Liver (tissue), 3 donors: ENCODE measurements around the gene KCNN1.

Source experiments
- CTCF ChIP-seq: fragments of 150-350 bp; IDR thresholded peaks from 2 replicates; pipeline ENCODE4 v1.5.1; 2017; ENCODE audit warnings: improper control_type of control experiment, low read depth, low read length; ENCODE audit not compliant: missing input control
- EGR1 ChIP-seq, 2 donors: IDR thresholded peaks; 2 replicates each; pipeline ENCODE4 v1.6.1; 2016 to 2018; ENCODE audit warnings: antibody characterized with exemption in 2 of 2, low read depth in 2 of 2
- GABPA ChIP-seq, 2 donors: IDR thresholded peaks in 1 of 2; conservative IDR thresholded peaks in 1 of 2; 2 replicates each; pipeline ENCODE4 v1.6.1; 2016; ENCODE audit warnings: antibody characterized with exemption in 2 of 2, mild to moderate bottlenecking in 1 of 2, moderate library complexity in 1 of 2
- YY1 ChIP-seq: IDR thresholded peaks from 2 replicates; pipeline ENCODE4 v1.6.1; 2016; ENCODE audit warnings: antibody characterized with exemption, mild to moderate bottlenecking
- donor health status: healthy.
- donor health status: healthy.

GRCh38 chr19:17947815-17948513 is 18.9 kb upstream of the KCNN1 start:
- no peak for TF ChIP-seq GABPA (IDR thresholded peaks at IDR 0.05 in 1 of 2, conservative IDR thresholded peaks at IDR 0.05 in 1 of 2)
- no peak for TF ChIP-seq CTCF
- no peak for TF ChIP-seq YY1
- TF ChIP-seq EGR1 (IDR thresholded peaks at IDR 0.05; ENCODE audit: low read depth in 2 of 2), result peak; percentile 47 to 81
